Heart left ventricle (tissue), 16 donors: ENCODE data around the gene HAUS3. TPM values are rescaled to one million over a fixed set of nuclear protein-coding genes. Genes with fewer than 3 reads are reported as not detected.
"Not testable (repeated sequence)": the region's sequence is repeated elsewhere in the genome, so short reads cannot be mapped to it uniquely, and the experiment has no call there.

Experiments
- ATAC-seq, 4 donors: fragments of 200-7000 bp; cut with Tn5 transposase; one replicate each; pipeline ENCODE4 v1.9.1; 2020 to 2022; ENCODE audit warnings: moderate library complexity in 4 of 4, mild to moderate bottlenecking in 3 of 4, moderate number of reproducible peaks in 1 of 4
- DNase-seq, 5 donors: peaks; one replicate each; pipeline ENCODE4 v3.0.0-alpha.2; 2020
- H3K27ac ChIP-seq, 12 donors: fragments of 200-600 bp; sonication (generic) in 4 of 12; one replicate each; pipeline versions ENCODE4 v1.5.0 to v1.8.0; 2016 to 2022; ENCODE audit warnings: mild to moderate bottlenecking in 2 of 12
- H3K27me3 ChIP-seq, 9 donors: fragments of 200-600 bp; sonication (generic) in 2 of 9; one replicate each; pipeline versions ENCODE4 v1.5.1 to v1.8.0; 2016 to 2022; ENCODE audit warnings: mild to moderate bottlenecking in 3 of 9
- H3K36me3 ChIP-seq, 9 donors: fragments of 200-600 bp; sonication (generic) in 2 of 9; one replicate each; pipeline versions ENCODE4 v1.5.0 to v1.8.0; 2018 to 2022; ENCODE audit warnings: mild to moderate bottlenecking in 2 of 9
- H3K4me1 ChIP-seq, 12 donors: fragments of 200-600 bp; sonication (generic) in 4 of 12; one replicate each; pipeline versions ENCODE4 v1.5.0 to v1.8.0; 2016 to 2022; ENCODE audit warnings: mild to moderate bottlenecking in 3 of 12
- H3K4me3 ChIP-seq, 12 donors: fragments of 200-600 bp; sonication (generic) in 4 of 12; one replicate each; pipeline versions ENCODE4 v1.5.0 to v1.8.0; 2017 to 2022; ENCODE audit warnings: mild to moderate bottlenecking in 9 of 12, moderate library complexity in 4 of 12
- H3K9me3 ChIP-seq, 12 donors: fragments of 200-600 bp; sonication (generic) in 4 of 12; one replicate each; pipeline versions ENCODE4 v1.5.0 to v1.8.0; 2016 to 2022; ENCODE audit warnings: mild to moderate bottlenecking in 1 of 12
- POLR2A ChIP-seq, 2 donors: fragments of 450-650 bp; IDR thresholded peaks; one replicate each; pipeline ENCODE4 v1.6.1; 2017; ENCODE audit warnings: antibody characterized with exemption in 2 of 2, mild to moderate bottlenecking in 2 of 2, moderate library complexity in 2 of 2
- WGBS, 4 donors: extraction: QIAGEN DNeasy Blood & Tissue Kit in 2 of 4; methylation state at CpG; one replicate each; pipeline versions ENCODE4 v1.1.5 to v1.1.7; 2013 to 2018; 5-methylcytosine and 5-hydroxymethylcytosine counted together
- intact Hi-C, 10 donors: fragments of 100-400 bp; cut with DNase I; formaldehyde crosslinking; loops; one replicate each; pipeline versions ENCODE4 v1.11.1 to v1.14.2; 2022
- polyA plus RNA-seq, 2 donors: library from polyadenylated mRNA; stranded (reverse); fragments of 200-250 nt; gene quantifications; one replicate each; pipeline ENCODE4 v1.2.3, GENCODE V29; 2013
- total RNA-seq, 9 donors: library from RNA; depleted of rRNA in 2 of 9; stranded (reverse); fragments of >200 nt in 2 of 9; fragmentation: NEBNext Ultra II Directional in 3 of 9; extraction: Animal tissue kit (Norgen Biotek cat#: 25700) in 3 of 9; gene quantifications; one replicate each; pipeline versions ENCODE4 v1.1.0 to v1.2.4, GENCODE V29; 2016 to 2023
- TF ChIP-seq, protein P1 (sequence below), 12 donors: fragments of 200-600 bp; sonication (generic) in 4 of 12; IDR thresholded peaks; one replicate each; pipeline versions ENCODE4 v1.5.0 to v1.8.0; 2018 to 2022; ENCODE audit warnings: antibody characterized with exemption in 12 of 12, mild to moderate bottlenecking in 5 of 12
- donor health status: ischemic (EF 13 %, LVEDD 7.1; RV severe dilation, severe dysfunction).
- donor health status: healthy with polysubstance abuse.
- donor health status: DM: no; HTN: yes; CAD: no.
- donor health status: DM: no; HTN: no; CAD: no.
- donor health status: ischemic (EF 25% LVEDD 6.9; RV normal size, moderate dysfunction).
- donor health status: ischemic (EF 25% LVEDD 5.7; RV mildly dilated, moderate dysfunction).
- donor health status: healthy.
- donor health status: DM: yes; HTN: yes; CAD: no.
- donor health status: ischemic (EF 35%, LVEDD 5.7; RV mildly dilated, moderate dysfunction).
- donor health status: nonischemic (EF 11% LVEDD 7.7; RV severe dilation, severe dysfunction).
- donor health status: DM: yes; HTN: yes; CAD: no.
- donor health status: PGD.
- donor health status: ischemic (EF 29% LVEDD 5.4; RV normal size, mild dysfunction).
- donor health status: nonischemic (EF 23%, LVEDD 6.1; RV moderate dilation, normal function).

The HAUS3 gene
- total and polyA plus RNA-seq, 11 donors, result 4.2 to 8.3 (median 6.3) TPM

DNA sequence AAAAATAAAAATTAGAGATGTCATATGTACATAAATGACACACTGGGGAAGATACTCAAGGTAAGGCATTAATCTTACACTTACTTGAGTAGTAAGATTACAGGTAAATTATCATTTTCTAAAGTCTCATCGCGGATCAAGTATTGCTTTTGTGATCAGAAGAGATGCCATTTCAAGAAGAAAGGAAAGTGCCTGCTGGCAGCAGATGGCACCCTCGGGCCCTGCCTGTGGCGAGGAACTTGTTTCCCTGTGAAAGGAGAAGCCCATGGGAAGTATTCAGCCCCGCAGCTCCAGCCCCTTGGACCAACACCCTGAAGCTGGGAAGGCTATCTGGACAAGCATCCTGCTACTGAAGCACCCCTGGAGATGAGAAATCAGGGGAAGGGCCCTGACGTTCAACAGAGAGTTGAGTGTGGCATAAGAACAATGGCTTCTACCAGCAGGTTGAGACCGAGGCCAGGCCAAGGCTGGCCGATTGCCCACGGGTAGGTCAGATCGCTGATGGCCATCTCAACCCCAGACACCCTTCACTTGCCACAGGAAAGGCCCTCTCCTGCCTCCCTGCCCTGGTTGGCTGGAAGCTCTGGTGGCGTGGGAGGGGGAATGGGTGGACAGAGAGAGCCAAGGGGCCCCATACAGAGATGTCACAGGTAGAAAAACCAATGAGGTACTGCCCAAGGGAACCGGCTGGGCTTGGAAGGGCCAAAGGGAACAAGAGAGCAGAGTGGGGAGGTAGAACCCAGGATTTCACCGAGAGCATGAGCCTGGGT, 38.8 kb upstream of the HAUS3 start:
- TF ChIP-seq, protein P1, sequence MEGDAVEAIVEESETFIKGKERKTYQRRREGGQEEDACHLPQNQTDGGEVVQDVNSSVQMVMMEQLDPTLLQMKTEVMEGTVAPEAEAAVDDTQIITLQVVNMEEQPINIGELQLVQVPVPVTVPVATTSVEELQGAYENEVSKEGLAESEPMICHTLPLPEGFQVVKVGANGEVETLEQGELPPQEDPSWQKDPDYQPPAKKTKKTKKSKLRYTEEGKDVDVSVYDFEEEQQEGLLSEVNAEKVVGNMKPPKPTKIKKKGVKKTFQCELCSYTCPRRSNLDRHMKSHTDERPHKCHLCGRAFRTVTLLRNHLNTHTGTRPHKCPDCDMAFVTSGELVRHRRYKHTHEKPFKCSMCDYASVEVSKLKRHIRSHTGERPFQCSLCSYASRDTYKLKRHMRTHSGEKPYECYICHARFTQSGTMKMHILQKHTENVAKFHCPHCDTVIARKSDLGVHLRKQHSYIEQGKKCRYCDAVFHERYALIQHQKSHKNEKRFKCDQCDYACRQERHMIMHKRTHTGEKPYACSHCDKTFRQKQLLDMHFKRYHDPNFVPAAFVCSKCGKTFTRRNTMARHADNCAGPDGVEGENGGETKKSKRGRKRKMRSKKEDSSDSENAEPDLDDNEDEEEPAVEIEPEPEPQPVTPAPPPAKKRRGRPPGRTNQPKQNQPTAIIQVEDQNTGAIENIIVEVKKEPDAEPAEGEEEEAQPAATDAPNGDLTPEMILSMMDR (IDR thresholded peaks at IDR 0.05), result no peak
- no peak for TF ChIP-seq POLR2A (IDR thresholded peaks at IDR 0.05)
- Histone ChIP-seq H3K9me3 (no peaks in the 10 kb centered on the region), H3K36me3 (no peaks in the 10 kb centered on the region), H3K27ac (peak overlapping the region in 1 of 12 donors; percentile 79), H3K4me3 (no peak overlapping the region), H3K4me1 (no peaks in the 10 kb centered on the region), H3K27me3 (no peaks in the 10 kb centered on the region)
- WGBS, 4 donors, result 87 to 94% (median 89%) methylated on average over 13 of the region's 13 CpGs
- intact Hi-C loops, result no loop called here
- peak in 2 of 5 donors; percentile 19 to 24 for DNase-seq
- peak in 1 of 4 donors; percentile 20 for ATAC-seq

GRCh38 chr4:2277956-2278355, 36.0 kb upstream of the HAUS3 start:
- Histone ChIP-seq H3K27me3 (no peaks in the 10 kb centered on the region), H3K9me3 (no peaks in the 10 kb centered on the region), H3K36me3 (no peaks in the 10 kb centered on the region), H3K4me1 (no peaks in the 10 kb centered on the region), H3K4me3 (no peak overlapping the region), H3K27ac (no peak overlapping the region)
- WGBS, 4 donors, result 88 to 96% (median 93%) methylated on average over 9 of the region's 9 CpGs
- no peak for ATAC-seq
- DNase-seq, result no peak
- intact Hi-C loops, result no loop called here
- no peak for TF ChIP-seq POLR2A (IDR thresholded peaks at IDR 0.05)
- TF ChIP-seq, protein P1 (IDR thresholded peaks at IDR 0.05), result no peak

DNA sequence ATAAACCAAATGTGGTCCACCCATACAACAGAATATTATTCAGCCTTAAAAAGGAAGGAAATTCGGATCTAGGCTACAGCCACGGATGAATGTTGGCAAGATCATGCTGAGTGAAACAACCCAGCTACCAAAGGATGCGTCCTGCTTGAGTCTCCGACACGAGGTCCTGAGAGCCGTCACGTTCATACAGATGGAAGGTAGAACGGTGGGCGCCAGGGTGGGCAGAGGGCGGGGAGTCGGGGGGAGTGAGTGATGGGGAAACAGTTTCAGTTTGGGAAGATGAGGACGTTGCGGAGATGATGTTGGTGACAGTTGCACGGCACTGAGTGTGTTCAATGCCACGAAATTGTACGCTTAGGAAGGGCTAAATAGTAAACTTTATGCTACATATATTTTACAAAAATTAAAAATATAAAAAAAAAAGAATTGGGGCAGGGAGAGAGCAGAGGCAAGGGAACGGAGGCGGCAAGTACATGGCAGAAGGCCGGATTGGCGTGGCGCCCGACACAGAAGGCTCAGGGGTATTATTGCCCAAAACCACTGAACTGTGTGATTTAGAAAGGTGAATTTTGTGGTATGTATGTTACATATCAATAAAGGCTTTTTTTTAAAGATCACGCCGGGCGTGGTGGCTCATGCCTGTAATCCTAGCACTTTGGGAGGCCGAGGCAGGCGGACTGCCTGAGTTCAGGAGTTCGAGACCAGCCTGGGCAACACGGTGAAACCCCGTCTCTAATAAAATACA, 34.8 kb upstream of the HAUS3 start:
- intact Hi-C loops, result no loop called here
- H3K9me3 ChIP-seq, result no peaks in the 10 kb centered on the region
- H3K36me3 ChIP-seq, result no peaks in the 10 kb centered on the region
- TF ChIP-seq POLR2A (IDR thresholded peaks at IDR 0.05), result no peak
- TF ChIP-seq, protein P1 (IDR thresholded peaks at IDR 0.05), result no peak
- no peak overlapping the region for H3K4me3 ChIP-seq
- WGBS, 4 donors, result 94 to 95% (median 95%) methylated on average over 30 of the region's 30 CpGs
- H3K4me1 ChIP-seq, result no peaks in the 10 kb centered on the region
- ATAC-seq (no peak), DNase-seq (peak in 3 of 5 donors; percentile 7 to 23 (median 9))
- no peaks in the 10 kb centered on the region for H3K27me3 ChIP-seq
- no peak overlapping the region for H3K27ac ChIP-seq

DNA sequence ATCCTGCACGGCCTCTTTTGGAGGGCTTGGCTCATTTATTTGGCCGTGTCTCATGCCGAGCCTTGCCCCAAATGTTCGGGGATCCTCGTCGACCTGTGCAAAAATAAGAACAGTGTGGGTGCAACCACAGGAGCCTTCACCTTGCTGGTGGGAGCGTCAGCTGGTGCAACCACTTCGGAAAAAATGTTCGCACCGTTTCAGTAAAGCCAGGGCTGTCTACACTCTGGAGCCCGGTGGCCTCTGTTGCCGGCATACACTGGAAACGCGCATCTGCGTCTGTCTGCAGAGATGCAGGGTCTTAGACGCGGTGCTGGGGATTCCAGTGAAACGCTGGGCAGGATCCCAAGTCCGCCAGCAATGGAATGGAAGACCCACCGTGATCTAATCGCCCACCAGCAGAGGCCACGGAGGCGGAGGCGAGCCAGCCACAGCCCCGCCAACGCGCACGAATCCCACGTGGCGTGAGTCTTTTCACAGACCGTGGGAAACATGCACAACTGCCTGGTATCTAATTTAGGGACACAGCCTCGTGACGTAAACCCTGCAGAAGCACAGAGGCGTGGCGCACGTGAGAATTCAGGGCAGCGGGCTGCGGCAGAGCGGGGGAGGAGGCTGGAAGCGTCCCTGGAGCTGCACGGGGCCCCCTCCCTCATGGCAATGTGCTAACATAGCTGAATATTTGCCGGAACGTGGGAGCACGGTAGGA, 33.8 kb upstream of the HAUS3 start:
- ATAC-seq (no peak), DNase-seq (peak in 3 of 5 donors; percentile 4 to 49 (median 23))
- 93 to 95% (median 93%) methylated on average over 41 to 44 of the region's 44 CpGs for WGBS, 4 donors

GRCh38 chr4:2275044-2275397, 33.1 kb upstream of the HAUS3 start:
- H3K9me3 ChIP-seq, H3K4me3 ChIP-seq, ATAC-seq, H3K36me3 ChIP-seq, H3K4me1 ChIP-seq, H3K27me3 ChIP-seq, intact Hi-C loops, H3K27ac ChIP-seq: not testable (repeated sequence)
- DNase-seq, result peak in 2 of 5 donors; percentile 16 to 17
- 92 to 95% (median 93%) methylated on average over 7 to 10 of the region's 10 CpGs for WGBS, 4 donors

More for the DNA sequence above, 33.8 kb upstream of the HAUS3 start:
- Histone ChIP-seq H3K4me1 (no peaks in the 10 kb centered on the region), H3K4me3 (no peak overlapping the region), H3K36me3 (no peaks in the 10 kb centered on the region), H3K27ac (no peak overlapping the region), H3K9me3 (no peaks in the 10 kb centered on the region), H3K27me3 (no peaks in the 10 kb centered on the region)
- intact Hi-C loops, result no loop called here
- TF ChIP-seq POLR2A (IDR thresholded peaks at IDR 0.05), result no peak
- TF ChIP-seq, protein P1 (IDR thresholded peaks at IDR 0.05), result no peak
